GM19397 (cell line): ENCODE measurements around the gene PZP.

Experiments used
- ATAC-seq: cut with Tn5 transposase; IDR thresholded peaks from one replicate; pipeline ENCODE4 v1.9.1; 2021; ENCODE audit warnings: mild to moderate bottlenecking, moderate library complexity; ENCODE audit not compliant: unreplicated experiment

The PZP gene

GRCh38 chr12:9127936-9128663 is 80.1 kb downstream of the PZP start:
- ATAC-seq: no peak

- no peak for ATAC-seq
These were observed 80.7 kb downstream of the PZP start for GRCh38 chr12:9127484-9127883.

DNA sequence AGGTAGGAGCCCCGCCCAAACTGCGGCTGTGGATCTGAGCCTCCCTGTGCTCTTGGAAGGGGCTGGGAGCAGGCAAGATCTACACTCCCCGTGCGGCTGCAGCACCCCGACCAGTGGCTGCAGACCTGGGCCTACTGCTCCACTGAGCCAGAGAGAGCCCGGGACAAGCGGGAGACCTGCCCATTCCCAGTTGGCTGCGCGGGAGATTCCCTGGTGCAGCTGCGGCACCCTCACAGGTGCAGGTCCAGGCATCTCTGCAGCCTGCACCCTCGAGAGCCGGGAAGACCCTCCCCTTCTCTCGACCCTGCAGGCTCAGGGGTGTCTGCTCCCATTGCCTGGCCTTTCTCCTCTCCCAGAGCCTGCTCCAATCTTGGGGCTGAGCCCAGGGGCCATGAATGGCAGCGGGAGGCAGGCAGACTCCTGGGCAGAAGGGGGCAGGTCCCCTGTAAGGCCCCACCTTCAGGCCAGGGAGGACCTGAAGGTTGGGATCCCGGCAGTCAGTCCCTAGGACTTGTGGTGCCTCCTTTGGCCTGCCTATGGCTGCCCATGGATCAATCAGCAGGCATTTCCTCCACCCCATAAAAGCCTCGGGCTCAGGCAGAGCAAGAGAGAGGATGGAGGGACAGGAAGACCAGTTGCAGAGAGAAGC is 83.7 kb downstream of the PZP start:
- no peak for ATAC-seq

GRCh38 chr12:9123781-9124382 is 84.3 kb downstream of the PZP start:
- no peak for ATAC-seq

DNA sequence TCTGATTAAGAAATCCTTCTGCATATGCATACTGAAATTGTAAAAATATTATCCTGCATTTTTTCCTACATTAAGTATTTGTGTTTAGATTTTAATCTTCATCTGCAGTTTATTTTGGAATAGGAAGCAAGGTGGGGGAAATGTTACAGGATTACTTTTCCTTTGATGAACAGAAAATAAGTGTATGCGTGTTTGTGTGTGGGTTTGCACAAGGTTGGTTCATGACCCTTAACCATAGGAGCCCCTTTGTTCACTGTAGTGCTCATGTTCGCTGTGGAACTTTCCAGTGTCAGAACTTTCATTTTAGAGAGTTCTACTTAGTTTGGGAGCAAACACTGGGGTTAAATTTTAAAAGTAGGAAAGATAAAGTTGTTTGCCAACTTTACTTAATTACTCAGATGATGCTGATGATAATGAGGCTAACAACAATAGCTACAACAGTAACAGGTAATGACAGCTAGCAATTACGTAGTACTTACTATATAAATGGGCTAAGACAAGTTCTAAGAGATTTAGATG is 86.0 kb downstream of the PZP start:
- ATAC-seq: no peak

DNA sequence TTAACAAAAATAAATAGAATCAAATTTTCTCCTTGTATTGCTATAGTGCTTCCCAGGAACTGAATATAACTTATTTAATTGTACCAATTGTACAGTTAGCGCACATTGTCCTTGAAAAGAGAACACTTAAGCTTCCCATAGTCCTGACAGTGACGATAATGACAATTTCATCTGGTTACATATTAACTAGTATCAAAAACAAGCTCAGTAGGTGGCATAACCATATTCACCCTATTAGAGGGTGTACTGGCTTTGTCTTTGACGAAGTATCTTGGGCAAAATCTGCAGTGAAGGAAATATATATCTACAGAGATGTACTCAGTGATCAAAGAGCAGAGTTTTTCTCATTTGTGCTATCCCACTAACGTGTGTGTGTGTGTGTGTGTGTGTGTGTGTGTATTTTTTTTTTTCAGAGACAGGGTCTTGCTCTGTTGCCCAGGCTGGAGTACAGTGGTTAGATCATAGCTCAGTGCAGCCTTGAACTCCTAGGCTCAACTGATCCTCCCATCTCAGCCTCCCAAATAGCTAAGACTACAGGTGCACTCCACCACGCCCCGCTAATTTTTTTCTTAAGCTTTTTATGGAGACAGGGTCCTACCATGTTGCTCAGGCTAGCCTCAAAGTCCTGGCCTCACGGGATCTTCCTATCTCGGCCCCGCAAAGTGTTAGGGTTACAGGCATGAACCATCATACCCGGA is 87.6 kb downstream of the PZP start:
- ATAC-seq: no peak

- ATAC-seq: no peak
These were observed 90.0 kb downstream of the PZP start for GRCh38 chr12:9118158-9118557.

- no peak for ATAC-seq
These were observed 92.2 kb downstream of the PZP start, which contains the start of gene A2M for GRCh38 chr12:9115731-9116559. TSS of gene A2M (minus strand) at chr12:9115919. CDS start at chr12:9115849, 70 bp downstream.

DNA sequence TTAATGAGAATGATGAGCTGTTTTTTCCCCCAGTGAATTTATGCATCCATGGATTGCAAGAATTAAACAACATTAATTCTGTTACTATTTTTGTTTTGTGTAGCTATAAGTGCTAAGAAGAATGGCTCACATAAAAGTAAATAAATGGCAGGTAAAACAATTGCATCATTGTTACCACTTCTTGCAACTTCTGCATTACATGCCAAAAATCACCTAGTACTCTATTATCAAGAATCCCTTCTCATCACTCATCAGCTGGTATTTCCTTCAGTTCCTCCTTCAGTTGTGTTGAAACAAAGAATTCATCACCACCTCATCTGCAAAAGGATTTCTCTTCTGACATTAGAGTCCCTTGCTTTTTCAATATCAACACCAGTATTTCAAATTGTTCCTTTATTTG is 93.2 kb downstream of the PZP start:
- ATAC-seq: no peak

- ATAC-seq: no peak
These were observed 94.2 kb downstream of the PZP start for GRCh38 chr12:9113987-9114309.

- ATAC-seq: no peak
These were observed 94.8 kb downstream of the PZP start for GRCh38 chr12:9113296-9113986.

DNA sequence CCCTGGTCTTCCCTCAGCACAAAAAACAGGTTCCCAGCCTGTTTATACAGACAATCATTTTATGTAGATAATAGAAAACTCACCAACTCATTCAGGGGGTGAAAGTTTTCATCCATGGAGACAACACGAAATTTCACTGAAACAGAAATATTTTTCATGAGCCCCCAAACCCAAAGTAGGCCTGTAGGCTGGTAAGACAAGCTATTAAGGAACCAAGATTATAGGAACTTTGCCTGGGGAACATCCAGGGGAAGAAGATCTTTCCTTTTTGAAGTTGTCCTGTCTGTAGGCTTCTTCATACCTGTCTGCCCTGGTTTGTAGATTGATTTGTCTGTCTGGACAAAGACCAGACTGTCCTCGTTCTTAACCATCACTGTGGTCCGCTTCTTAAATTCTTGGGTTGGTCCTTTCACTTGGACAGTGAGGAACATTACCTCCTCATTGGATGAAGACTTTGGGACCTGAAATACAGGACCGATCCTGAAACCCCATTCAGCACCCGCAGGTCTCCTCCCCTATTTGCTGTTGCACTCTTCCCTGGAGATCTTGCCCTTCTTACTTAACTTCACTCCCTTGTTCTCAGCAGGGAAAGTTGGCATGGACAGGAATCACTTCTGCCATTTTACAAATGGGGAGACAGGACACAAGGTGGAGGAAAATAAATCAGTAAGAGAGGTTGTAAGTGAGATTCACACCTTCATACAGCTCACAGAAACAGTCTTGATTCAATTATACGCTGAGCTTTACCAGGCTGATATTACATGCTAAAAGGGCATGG is 95.9 kb downstream of the PZP start:
- no peak for ATAC-seq

DNA sequence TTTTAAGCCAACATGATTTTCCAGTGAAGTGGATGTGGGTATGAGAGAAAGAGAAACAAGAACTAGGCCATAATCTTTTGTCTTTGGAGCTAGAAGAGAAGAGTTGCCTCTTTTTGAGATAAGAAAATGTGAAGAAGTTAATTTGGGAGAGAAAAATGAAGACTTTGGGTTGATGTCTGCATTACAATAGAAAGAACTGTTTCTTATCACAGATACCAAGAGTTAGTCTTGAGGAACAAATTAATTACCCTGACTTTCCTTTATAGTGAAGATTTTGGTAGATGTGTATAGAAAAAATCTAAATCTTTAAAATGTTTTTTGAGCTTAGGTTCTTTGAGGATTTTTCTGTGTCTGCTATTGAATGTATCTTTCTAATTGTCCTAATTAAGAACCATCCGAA is 96.7 kb downstream of the PZP start:
- no peak for ATAC-seq

GRCh38 chr12:9109737-9110491 is 98.3 kb downstream of the PZP start:
- no peak for ATAC-seq

GRCh38 chr12:9109213-9109522 is 99.0 kb downstream of the PZP start:
- ATAC-seq: no peak

- ATAC-seq: no peak
These were observed 99.5 kb downstream of the PZP start for GRCh38 chr12:9108504-9109212.

GRCh38 chr12:9107542-9107873 is 100.7 kb downstream of the PZP start:
- ATAC-seq: no peak
